ENCODE results near the gene SLCO1C1. TPM values are rescaled to one million over a fixed set of nuclear protein-coding genes. Genes with fewer than 3 reads are reported as not detected.

The SLCO1C1 gene
- total RNA-seq, 2 donors from 2014 or later = 0.33 to 1.0 TPM

GRCh38 chr12:20801035-20801434, 105.9 kb downstream of the SLCO1C1 start:
- Histone ChIP-seq H3K9me3 (no peaks in the 10 kb centered on the region), H3K36me3 (replicated peaks in 1 of 2; ENCODE audit: insufficient read depth in 1 of 2, low read depth in 2 of 2) (no peaks in the 10 kb centered on the region), H3K27ac (no peak overlapping the region), H3K4me1 (no peaks in the 10 kb centered on the region), H3K4me3 (no peak overlapping the region), H3K27me3 (no peaks in the 10 kb centered on the region)
- TF ChIP-seq POLR2A (IDR thresholded peaks at IDR 0.05) (no peak), CTCF (IDR thresholded peaks at IDR 0.05) (no peak)
- ATAC-seq (no peak), DNase-seq (no peak)
- intact Hi-C loops (cut with DNase I) = no loop called here

Other genes starting within 250 kb of the SLCO1C1 start
- gene SLCO1B3, start 115.4 kb downstream of the SLCO1C1 start, total RNA-seq = not detected